ENCODE data around the gene VAV2. TPM values are rescaled to one million over a fixed set of nuclear protein-coding genes. Genes with fewer than 3 reads are reported as not detected.

The VAV2 gene
- total and polyA plus RNA-seq, 4 donors = 13.0 to 28.2 (median 16.3) TPM

DNA sequence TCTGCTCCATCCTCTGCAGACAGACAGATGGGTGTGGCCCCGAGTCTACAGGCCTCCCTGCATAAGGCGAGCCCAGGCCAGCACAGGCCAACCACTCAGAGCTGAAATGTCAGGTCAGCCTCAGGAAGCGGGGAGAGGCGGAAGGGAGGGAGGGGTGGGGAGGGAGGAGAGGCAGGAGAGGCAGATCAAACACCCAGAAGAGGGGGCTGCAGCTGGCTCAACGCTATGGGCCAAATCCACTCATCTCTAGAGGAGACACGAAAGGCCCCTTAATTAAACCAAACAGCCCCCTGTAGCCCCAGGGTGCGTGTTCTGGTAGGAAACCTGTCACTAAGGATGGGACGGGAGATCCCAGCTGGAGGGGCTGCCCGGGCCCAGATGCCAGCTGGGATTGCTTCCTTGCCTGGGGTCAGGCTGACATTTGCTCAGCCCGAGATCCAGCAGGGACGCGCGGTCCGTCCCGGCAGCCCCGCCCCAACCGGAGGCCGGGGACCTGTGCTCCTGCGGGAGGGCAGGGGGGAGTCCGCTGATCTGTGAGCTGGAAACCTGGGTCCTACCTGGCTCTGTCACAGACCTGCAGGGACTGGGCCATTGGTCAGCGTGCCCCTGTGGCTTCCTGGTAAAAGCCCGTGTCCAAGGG is 156.7 kb downstream of the VAV2 start:
- Histone ChIP-seq H3K27ac (ENCODE audit: low read depth in 1 of 2, low read length in 1 of 2) (no peak overlapping the region), H3K9me3 (ENCODE audit: control insufficient read depth in 4 of 4, insufficient read depth in 3 of 4, low read length in 3 of 4) (no peaks in the 10 kb centered on the region), H3K36me3 (ENCODE audit: control insufficient read depth in 4 of 4, insufficient read depth in 4 of 4, low read length in 4 of 4) (peaks cover 0 to 2% (median 0%) of the 10 kb centered on the region in 4 donors), H3K4me3 (no peak overlapping the region), H3K4me1 (ENCODE audit: control insufficient read depth in 5 of 5, insufficient read depth in 5 of 5, low read length in 5 of 5) (peaks cover 0 to 11% (median 4%) of the 10 kb centered on the region in 5 donors), H3K27me3 (ENCODE audit: control insufficient read depth in 3 of 3, insufficient read depth in 3 of 3, low read length in 2 of 3) (no peaks in the 10 kb centered on the region), H3K9ac (ENCODE audit: insufficient read depth in 1 of 2, low read length in 2 of 2) (no peak overlapping the region)
- 78 to 88% methylated on average over 22 of the region's 22 CpGs for whole genome bisulfite sequencing, 2 donors
- TF ChIP-seq, protein P1, sequence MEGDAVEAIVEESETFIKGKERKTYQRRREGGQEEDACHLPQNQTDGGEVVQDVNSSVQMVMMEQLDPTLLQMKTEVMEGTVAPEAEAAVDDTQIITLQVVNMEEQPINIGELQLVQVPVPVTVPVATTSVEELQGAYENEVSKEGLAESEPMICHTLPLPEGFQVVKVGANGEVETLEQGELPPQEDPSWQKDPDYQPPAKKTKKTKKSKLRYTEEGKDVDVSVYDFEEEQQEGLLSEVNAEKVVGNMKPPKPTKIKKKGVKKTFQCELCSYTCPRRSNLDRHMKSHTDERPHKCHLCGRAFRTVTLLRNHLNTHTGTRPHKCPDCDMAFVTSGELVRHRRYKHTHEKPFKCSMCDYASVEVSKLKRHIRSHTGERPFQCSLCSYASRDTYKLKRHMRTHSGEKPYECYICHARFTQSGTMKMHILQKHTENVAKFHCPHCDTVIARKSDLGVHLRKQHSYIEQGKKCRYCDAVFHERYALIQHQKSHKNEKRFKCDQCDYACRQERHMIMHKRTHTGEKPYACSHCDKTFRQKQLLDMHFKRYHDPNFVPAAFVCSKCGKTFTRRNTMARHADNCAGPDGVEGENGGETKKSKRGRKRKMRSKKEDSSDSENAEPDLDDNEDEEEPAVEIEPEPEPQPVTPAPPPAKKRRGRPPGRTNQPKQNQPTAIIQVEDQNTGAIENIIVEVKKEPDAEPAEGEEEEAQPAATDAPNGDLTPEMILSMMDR (IDR thresholded peaks at IDR 0.05; ENCODE audit: control extremely low read depth, extremely low read depth) = no peak
- ATAC-seq (ENCODE audit: insufficient read depth, low FRiP score) = no peak
- peak in 1 of 3 donors; percentile 30 for DNase-seq

GRCh38 chr9:133834080-133834976 is 157.8 kb downstream of the VAV2 start:
- no peaks in the 10 kb centered on the region for H3K9me3 ChIP-seq (ENCODE audit: control insufficient read depth in 4 of 4, insufficient read depth in 3 of 4, low read length in 3 of 4)
- H3K9ac ChIP-seq (ENCODE audit: insufficient read depth in 1 of 2, low read length in 2 of 2) = no peak overlapping the region
- H3K4me3 ChIP-seq = no peak overlapping the region
- no peaks in the 10 kb centered on the region for H3K27me3 ChIP-seq (ENCODE audit: control insufficient read depth in 3 of 3, insufficient read depth in 3 of 3, low read length in 2 of 3)
- H3K27ac ChIP-seq (ENCODE audit: low read depth in 1 of 2, low read length in 1 of 2) = no peak overlapping the region
- H3K4me1 ChIP-seq (ENCODE audit: control insufficient read depth in 5 of 5, insufficient read depth in 5 of 5, low read length in 5 of 5) = peaks cover 0 to 3% (median 0%) of the 10 kb centered on the region in 5 donors
- no peak for ATAC-seq (ENCODE audit: insufficient read depth, low FRiP score)
- DNase-seq = no peak
- 89 to 91% methylated on average over 27 to 29 of the region's 29 CpGs for WGBS, 2 donors
- H3K36me3 ChIP-seq (ENCODE audit: control insufficient read depth in 4 of 4, insufficient read depth in 4 of 4, low read length in 4 of 4) = peaks cover 0 to 2% (median 0%) of the 10 kb centered on the region in 4 donors
- TF ChIP-seq, protein P1 (IDR thresholded peaks at IDR 0.05; ENCODE audit: control extremely low read depth, extremely low read depth) = no peak

- Histone ChIP-seq H3K36me3 (ENCODE audit: control insufficient read depth in 4 of 4, insufficient read depth in 4 of 4, low read length in 4 of 4) (peaks cover 0 to 2% (median 0%) of the 10 kb centered on the region in 4 donors), H3K4me3 (no peak overlapping the region), H3K27ac (ENCODE audit: low read depth in 1 of 2, low read length in 1 of 2) (no peak overlapping the region), H3K9me3 (ENCODE audit: control insufficient read depth in 4 of 4, insufficient read depth in 3 of 4, low read length in 3 of 4) (no peaks in the 10 kb centered on the region), H3K27me3 (ENCODE audit: control insufficient read depth in 3 of 3, insufficient read depth in 3 of 3, low read length in 2 of 3) (no peaks in the 10 kb centered on the region), H3K9ac (ENCODE audit: insufficient read depth in 1 of 2, low read length in 2 of 2) (no peak overlapping the region), H3K4me1 (ENCODE audit: control insufficient read depth in 5 of 5, insufficient read depth in 5 of 5, low read length in 5 of 5) (peaks cover 0 to 3% (median 0%) of the 10 kb centered on the region in 5 donors)
- DNase-seq (no peak), ATAC-seq (ENCODE audit: insufficient read depth, low FRiP score) (no peak)
- WGBS, 2 donors = 95% methylated on average over 20 to 22 of the region's 22 CpGs
- TF ChIP-seq, protein P1 (IDR thresholded peaks at IDR 0.05; ENCODE audit: control extremely low read depth, extremely low read depth) = no peak
Observed at GRCh38 chr9:133833388-133834025, 158.6 kb downstream of the VAV2 start.
